ENCODE data around the gene KLHL25.

The KLHL25 gene

DNA sequence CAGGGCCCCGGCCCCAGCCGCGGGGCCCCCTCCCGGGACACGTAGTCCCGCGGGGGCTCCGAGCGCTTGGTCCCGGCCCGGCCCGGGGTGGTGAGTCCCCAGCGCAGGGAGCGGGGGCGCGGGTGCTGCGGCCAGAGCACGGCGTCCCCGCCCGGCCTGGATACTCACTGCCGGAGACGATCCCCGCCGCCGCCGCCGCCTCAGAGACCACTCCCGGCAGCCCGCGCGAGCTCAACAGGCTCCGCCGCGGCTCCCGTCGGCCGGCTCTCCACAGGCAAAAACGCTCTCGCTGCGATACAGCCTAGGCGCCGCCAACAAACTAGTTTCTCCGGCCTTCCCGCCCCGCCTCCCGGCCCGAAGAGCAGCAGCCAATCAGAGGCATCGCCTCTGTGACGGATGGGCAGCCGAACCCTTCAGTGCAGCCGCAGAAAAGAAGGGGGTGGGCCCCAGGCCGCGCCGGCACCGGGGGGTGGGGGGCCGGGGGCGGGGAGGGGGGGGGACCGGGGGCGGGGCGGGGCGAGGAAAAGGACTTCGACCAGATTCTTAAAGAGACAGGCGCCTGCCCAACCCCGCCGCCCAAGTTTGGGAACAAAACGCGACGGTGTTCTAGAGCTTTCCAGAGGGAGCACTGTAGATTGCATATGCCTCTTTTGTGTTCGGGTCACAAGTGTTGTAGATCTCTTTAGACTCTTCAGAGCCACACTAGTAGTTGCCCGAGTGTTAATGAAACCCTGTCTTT lies at the start of gene KLHL25:
Gene KLHL25 (minus strand): TSS at position 328 of the 739 bp plus-strand sequence. CDS start 25,115 bp downstream, outside the sequence.
- peak within 1 kb of the TSS; percentile 66 for H3K4me3 ChIP-seq (ENCODE audit: low read length)
- TF ChIP-seq, protein P1, sequence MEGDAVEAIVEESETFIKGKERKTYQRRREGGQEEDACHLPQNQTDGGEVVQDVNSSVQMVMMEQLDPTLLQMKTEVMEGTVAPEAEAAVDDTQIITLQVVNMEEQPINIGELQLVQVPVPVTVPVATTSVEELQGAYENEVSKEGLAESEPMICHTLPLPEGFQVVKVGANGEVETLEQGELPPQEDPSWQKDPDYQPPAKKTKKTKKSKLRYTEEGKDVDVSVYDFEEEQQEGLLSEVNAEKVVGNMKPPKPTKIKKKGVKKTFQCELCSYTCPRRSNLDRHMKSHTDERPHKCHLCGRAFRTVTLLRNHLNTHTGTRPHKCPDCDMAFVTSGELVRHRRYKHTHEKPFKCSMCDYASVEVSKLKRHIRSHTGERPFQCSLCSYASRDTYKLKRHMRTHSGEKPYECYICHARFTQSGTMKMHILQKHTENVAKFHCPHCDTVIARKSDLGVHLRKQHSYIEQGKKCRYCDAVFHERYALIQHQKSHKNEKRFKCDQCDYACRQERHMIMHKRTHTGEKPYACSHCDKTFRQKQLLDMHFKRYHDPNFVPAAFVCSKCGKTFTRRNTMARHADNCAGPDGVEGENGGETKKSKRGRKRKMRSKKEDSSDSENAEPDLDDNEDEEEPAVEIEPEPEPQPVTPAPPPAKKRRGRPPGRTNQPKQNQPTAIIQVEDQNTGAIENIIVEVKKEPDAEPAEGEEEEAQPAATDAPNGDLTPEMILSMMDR (IDR thresholded peaks at IDR 0.05; ENCODE audit: insufficient read depth, low read depth, low read length, missing control alignments), result no peak
- peak; percentile 97 for DNase-seq (ENCODE audit: low read depth)

DNA sequence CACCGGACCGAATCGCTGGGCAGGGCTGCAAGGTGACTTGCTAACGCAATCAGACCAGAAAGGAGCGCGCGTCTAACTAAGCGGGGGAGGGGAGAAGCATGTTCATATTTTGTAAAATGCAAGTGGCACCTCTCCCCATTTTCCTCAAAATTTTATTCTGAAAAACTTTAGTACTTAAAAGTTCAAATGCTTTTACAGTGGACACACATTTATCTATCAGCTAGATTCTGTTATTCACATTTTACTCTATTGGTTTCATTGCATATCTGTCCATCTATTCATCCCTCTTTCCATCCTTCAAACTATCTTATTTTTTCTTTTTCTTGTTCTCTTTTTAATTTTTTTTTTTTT lies 46.1 kb upstream of the KLHL25 start:
- H3K4me3 ChIP-seq (ENCODE audit: low read length), result no peak overlapping the region
- DNase-seq (ENCODE audit: low read depth), result no peak
- TF ChIP-seq, protein P1 (IDR thresholded peaks at IDR 0.05; ENCODE audit: insufficient read depth, low read depth, low read length, missing control alignments), result no peak

- peak overlapping the region; percentile 29 for H3K4me3 ChIP-seq (ENCODE audit: low read length)
- TF ChIP-seq, protein P1 (IDR thresholded peaks at IDR 0.05; ENCODE audit: insufficient read depth, low read depth, low read length, missing control alignments), result peak; percentile 66
- peak; percentile 75 for DNase-seq (ENCODE audit: low read depth)
These were observed 45.5 kb upstream of the KLHL25 start for GRCh38 chr15:85840079-85840801.

- no peak overlapping the region for H3K4me3 ChIP-seq (ENCODE audit: low read length)
- DNase-seq (ENCODE audit: low read depth), result no peak
- TF ChIP-seq, protein P1 (IDR thresholded peaks at IDR 0.05; ENCODE audit: insufficient read depth, low read depth, low read length, missing control alignments), result no peak
These were observed 44.9 kb upstream of the KLHL25 start for GRCh38 chr15:85839643-85840042.

GRCh38 chr15:85838655-85839054 lies 43.9 kb upstream of the KLHL25 start:
- TF ChIP-seq, protein P1 (IDR thresholded peaks at IDR 0.05; ENCODE audit: insufficient read depth, low read depth, low read length, missing control alignments), result no peak
- no peak overlapping the region for H3K4me3 ChIP-seq (ENCODE audit: low read length)
- DNase-seq (ENCODE audit: low read depth), result no peak

DNA sequence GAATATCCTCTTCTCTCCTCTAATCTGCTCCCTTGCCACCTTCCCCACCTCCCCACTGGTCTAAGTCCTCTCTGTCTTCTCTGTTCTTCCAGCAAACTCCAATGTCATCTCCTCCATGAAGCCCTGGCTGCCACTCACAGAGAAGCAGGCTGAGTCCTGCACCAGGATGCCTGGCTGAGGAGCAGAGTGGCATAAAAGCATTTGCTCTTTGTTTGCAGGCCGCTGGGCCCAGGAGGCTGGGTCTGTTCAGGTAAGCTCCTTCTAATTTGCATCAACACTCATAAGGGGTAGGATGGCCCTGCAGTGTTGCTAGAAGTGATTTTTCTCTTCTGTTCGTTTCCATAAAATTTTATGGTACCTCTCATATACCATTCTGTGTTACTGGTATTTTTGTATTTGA lies 43.2 kb upstream of the KLHL25 start:
- H3K4me3 ChIP-seq (ENCODE audit: low read length), result no peak overlapping the region
- DNase-seq (ENCODE audit: low read depth), result no peak
- TF ChIP-seq, protein P1 (IDR thresholded peaks at IDR 0.05; ENCODE audit: insufficient read depth, low read depth, low read length, missing control alignments), result no peak
